ENCODE results near the gene NEMF. TPM values are rescaled to one million over a fixed set of nuclear protein-coding genes. Genes with fewer than 3 reads are reported as not detected.
A peak's percentile ranks its signal among the peaks of the same experiment; 100 is the strongest.
"Not testable (repeated sequence)": the region's sequence is repeated elsewhere in the genome, so short reads cannot be mapped to it uniquely, and the experiment has no call there.

NEMF gene
- total and polyA plus RNA-seq, 2 experiments from 2014 or later: 43.9 to 71.9 TPM

- Histone ChIP-seq H3K36me3 (peaks cover 74% of the 10 kb centered on the region), H3K27ac (no peak overlapping the region), H3K4me1 (ENCODE audit: low read depth) (no peaks in the 10 kb centered on the region), H3K4me3 (no peak overlapping the region), H3K27me3 (no peaks in the 10 kb centered on the region), H3K9me3 (ENCODE audit: low read depth) (no peaks in the 10 kb centered on the region)
- no peak for DNase-seq (ENCODE audit: low read depth in 1 of 2, low spot score in 1 of 2)
- no peak for TF ChIP-seq CTCF (IDR thresholded peaks at IDR 0.05; ENCODE audit: low read depth, low read length)
Observed at GRCh38 chr14:49816844-49817243, 35.7 kb downstream of the NEMF start.

- H3K4me3 ChIP-seq; DNase-seq (ENCODE audit: low read depth in 1 of 2, low spot score in 1 of 2); H3K27ac ChIP-seq; H3K27me3 ChIP-seq; H3K4me1 ChIP-seq (ENCODE audit: low read depth); H3K9me3 ChIP-seq (ENCODE audit: low read depth): not testable (repeated sequence)
- peaks cover 79% of the 10 kb centered on the region for H3K36me3 ChIP-seq
Observed at GRCh38 chr14:49816118-49816517, 36.5 kb downstream of the NEMF start.

- peaks cover 61% of the 10 kb centered on the region for H3K36me3 ChIP-seq
- DNase-seq (ENCODE audit: low read depth in 1 of 2, low spot score in 1 of 2): no peak
- no peak overlapping the region for H3K27ac ChIP-seq
- no peak overlapping the region for H3K4me3 ChIP-seq
- no peaks in the 10 kb centered on the region for H3K9me3 ChIP-seq (ENCODE audit: low read depth)
- TF ChIP-seq CTCF (IDR thresholded peaks at IDR 0.05; ENCODE audit: low read depth, low read length): no peak
- no peaks in the 10 kb centered on the region for H3K27me3 ChIP-seq
- H3K4me1 ChIP-seq (ENCODE audit: low read depth): no peaks in the 10 kb centered on the region
Observed at GRCh38 chr14:49808780-49809179, 43.8 kb downstream of the NEMF start.

GRCh38 chr14:49796025-49796424, 56.6 kb downstream of the NEMF start:
- H3K4me1 ChIP-seq (ENCODE audit: low read depth): no peaks in the 10 kb centered on the region
- no peak overlapping the region for H3K27ac ChIP-seq
- H3K4me3 ChIP-seq: no peak overlapping the region
- no peaks in the 10 kb centered on the region for H3K27me3 ChIP-seq
- H3K9me3 ChIP-seq (ENCODE audit: low read depth): no peaks in the 10 kb centered on the region
- TF ChIP-seq CTCF (IDR thresholded peaks at IDR 0.05; ENCODE audit: low read depth, low read length): no peak
- peaks cover 80% of the 10 kb centered on the region for H3K36me3 ChIP-seq
- no peak for DNase-seq (ENCODE audit: low read depth in 1 of 2, low spot score in 1 of 2)

- no peaks in the 10 kb centered on the region for H3K27me3 ChIP-seq
- DNase-seq (ENCODE audit: low read depth in 1 of 2, low spot score in 1 of 2): no peak
- no peaks in the 10 kb centered on the region for H3K4me1 ChIP-seq (ENCODE audit: low read depth)
- peak overlapping the region; percentile 10 for H3K27ac ChIP-seq
- no peak overlapping the region for H3K4me3 ChIP-seq
- no peaks in the 10 kb centered on the region for H3K9me3 ChIP-seq (ENCODE audit: low read depth)
- no peak for TF ChIP-seq CTCF (IDR thresholded peaks at IDR 0.05; ENCODE audit: low read depth, low read length)
- peaks cover 67% of the 10 kb centered on the region for H3K36me3 ChIP-seq
Observed at GRCh38 chr14:49792618-49793017, 60.0 kb downstream of the NEMF start.

GRCh38 chr14:49786315-49786714, 66.3 kb downstream of the NEMF start:
- Histone ChIP-seq H3K36me3 (peaks cover 77% of the 10 kb centered on the region), H3K27me3 (no peaks in the 10 kb centered on the region), H3K4me3 (no peak overlapping the region), H3K9me3 (ENCODE audit: low read depth) (no peaks in the 10 kb centered on the region), H3K27ac (no peak overlapping the region), H3K4me1 (ENCODE audit: low read depth) (no peaks in the 10 kb centered on the region)
- no peak for TF ChIP-seq CTCF (IDR thresholded peaks at IDR 0.05; ENCODE audit: low read depth, low read length)
- no peak for DNase-seq (ENCODE audit: low read depth in 1 of 2, low spot score in 1 of 2)

All from cardiac muscle cell (in vitro differentiated cells and primary cell).